GM20000 (cell line): Measurements from ENCODE around the gene CMSS1.
A peak's percentile ranks its signal among the peaks of the same experiment; 100 is the strongest.

Experiments used
- DNase-seq: peaks from one replicate; pipeline ENCODE4 v3.0.0; 2012; ENCODE audit warnings: low spot score
- TF ChIP-seq, protein P1 (sequence below): IDR thresholded peaks from 2 replicates; pipeline ENCODE4 v1.5.1; 2012; ENCODE audit warnings: mild to moderate bottlenecking, control low read depth; ENCODE audit errors: extremely low read depth, missing control alignments

The CMSS1 gene

DNA sequence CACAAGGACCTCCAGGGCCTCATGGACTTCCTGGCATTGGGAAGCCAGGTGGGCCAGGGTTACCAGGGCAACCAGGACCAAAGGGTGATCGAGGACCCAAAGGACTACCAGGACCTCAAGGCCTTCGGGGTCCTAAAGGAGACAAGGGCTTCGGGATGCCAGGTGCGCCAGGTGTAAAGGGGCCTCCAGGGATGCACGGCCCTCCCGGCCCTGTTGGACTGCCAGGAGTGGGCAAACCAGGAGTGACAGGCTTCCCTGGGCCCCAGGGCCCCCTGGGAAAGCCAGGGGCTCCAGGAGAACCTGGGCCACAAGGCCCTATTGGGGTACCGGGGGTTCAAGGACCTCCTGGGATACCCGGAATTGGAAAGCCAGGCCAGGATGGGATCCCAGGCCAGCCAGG, 23.2 kb upstream of the CMSS1 start:
- no peak for DNase-seq
- TF ChIP-seq, protein P1, sequence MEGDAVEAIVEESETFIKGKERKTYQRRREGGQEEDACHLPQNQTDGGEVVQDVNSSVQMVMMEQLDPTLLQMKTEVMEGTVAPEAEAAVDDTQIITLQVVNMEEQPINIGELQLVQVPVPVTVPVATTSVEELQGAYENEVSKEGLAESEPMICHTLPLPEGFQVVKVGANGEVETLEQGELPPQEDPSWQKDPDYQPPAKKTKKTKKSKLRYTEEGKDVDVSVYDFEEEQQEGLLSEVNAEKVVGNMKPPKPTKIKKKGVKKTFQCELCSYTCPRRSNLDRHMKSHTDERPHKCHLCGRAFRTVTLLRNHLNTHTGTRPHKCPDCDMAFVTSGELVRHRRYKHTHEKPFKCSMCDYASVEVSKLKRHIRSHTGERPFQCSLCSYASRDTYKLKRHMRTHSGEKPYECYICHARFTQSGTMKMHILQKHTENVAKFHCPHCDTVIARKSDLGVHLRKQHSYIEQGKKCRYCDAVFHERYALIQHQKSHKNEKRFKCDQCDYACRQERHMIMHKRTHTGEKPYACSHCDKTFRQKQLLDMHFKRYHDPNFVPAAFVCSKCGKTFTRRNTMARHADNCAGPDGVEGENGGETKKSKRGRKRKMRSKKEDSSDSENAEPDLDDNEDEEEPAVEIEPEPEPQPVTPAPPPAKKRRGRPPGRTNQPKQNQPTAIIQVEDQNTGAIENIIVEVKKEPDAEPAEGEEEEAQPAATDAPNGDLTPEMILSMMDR: no peak

DNA sequence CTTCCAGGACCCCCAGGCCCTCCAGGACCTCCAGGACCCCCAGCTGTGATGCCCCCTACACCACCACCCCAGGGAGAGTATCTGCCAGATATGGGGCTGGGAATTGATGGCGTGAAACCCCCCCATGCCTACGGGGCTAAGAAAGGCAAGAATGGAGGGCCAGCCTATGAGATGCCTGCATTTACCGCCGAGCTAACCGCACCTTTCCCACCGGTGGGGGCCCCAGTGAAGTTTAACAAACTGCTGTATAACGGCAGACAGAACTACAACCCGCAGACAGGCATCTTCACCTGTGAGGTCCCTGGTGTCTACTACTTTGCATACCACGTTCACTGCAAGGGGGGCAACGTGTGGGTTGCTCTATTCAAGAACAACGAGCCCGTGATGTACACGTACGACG, 22.1 kb upstream of the CMSS1 start:
- no peak for DNase-seq
- TF ChIP-seq, protein P1: no peak

GRCh38 chr3:99799422-99799821, 18.2 kb upstream of the CMSS1 start:
- no peak for DNase-seq
- TF ChIP-seq, protein P1: no peak

- TF ChIP-seq, protein P1: no peak
Observed at GRCh38 chr3:99803297-99803696, 14.4 kb upstream of the CMSS1 start.

GRCh38 chr3:99805160-99805559, 12.5 kb upstream of the CMSS1 start:
- TF ChIP-seq, protein P1: no peak
- no peak for DNase-seq

More at GRCh38 chr3:99803297-99803696, 14.4 kb upstream of the CMSS1 start:
- no peak for DNase-seq

- TF ChIP-seq, protein P1: peak; percentile 82
- peak; percentile 52 for DNase-seq
Observed at GRCh38 chr3:99808163-99808794, 9.4 kb upstream of the CMSS1 start.

DNA sequence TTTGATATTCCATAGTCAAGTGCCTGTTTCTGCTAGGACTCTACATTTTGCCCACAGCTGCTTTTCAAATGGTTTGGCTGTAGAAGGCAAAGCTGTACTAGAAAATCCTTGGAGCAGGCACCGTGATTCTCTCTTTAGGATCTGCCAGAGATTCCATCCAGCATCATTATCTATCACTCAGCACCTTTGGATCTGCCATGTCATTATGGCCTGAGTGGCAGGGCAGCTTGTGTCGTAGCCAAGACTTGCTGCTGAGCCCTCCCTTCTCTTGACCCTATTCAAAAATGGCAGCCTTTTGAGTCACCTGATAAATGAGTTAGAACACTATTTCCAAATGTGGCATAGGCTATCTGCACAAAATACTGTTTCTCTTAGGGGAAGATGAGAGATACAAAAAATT, 8.1 kb upstream of the CMSS1 start:
- no peak for DNase-seq
- TF ChIP-seq, protein P1: no peak
